GM19023 (cell line): ENCODE data around the gene MAN1C1.
"Not testable (repeated sequence)": the region's sequence is repeated elsewhere in the genome, so short reads cannot be mapped to it uniquely, and the experiment has no call there.

Experiments used
- ATAC-seq: cut with Tn5 transposase; IDR thresholded peaks from one replicate; pipeline ENCODE4 v1.9.1; 2021; ENCODE audit warnings: mild to moderate bottlenecking, moderate library complexity; ENCODE audit not compliant: unreplicated experiment

MAN1C1 gene

GRCh38 chr1:25581764-25582163, 34.8 kb upstream of the MAN1C1 start:
- ATAC-seq, result no peak

GRCh38 chr1:25583519-25584370, 32.8 kb upstream of the MAN1C1 start:
- ATAC-seq, result no peak

DNA sequence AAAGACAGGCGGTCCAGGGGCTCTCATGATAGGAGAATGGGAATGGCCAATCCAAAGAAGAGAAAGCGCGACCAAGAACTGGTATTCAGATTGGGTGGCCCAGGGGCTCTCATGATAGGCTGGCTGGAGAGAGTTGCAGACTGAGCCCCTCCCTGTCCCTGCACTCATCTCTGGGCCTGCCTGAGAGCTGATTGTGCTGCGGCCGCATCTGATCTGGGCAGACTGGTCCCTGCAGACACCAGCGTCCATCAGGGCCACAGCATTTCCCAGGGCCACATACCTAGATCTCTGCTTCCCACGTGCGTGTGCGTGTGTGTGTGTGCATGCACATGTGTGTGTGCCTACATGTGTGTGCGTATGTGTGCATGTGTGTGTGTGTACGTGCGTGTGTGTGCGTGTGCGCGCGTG, 30.4 kb upstream of the MAN1C1 start:
- ATAC-seq, result no peak

DNA sequence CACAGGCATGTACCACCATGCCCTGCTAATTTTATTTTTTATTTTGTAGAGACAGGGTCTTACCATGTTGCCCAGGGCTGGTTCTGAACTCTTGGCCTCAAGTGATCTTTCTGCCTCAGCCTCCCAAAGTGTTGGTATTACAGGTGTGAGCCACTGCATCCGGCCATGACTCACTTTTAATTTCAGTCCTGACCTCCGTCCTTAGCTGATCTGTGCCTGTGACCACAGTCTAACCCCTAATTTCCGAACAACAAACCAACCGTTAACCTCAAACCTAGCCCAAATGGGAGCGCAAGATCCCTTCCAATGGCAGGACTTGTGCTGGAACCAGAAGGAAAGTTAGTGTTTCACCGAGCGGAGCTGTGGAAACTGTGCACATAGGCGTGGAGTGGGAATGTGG, 29.3 kb upstream of the MAN1C1 start:
- ATAC-seq, result no peak

- ATAC-seq, result not testable (repeated sequence)
Observed at GRCh38 chr1:25588224-25588623, 28.4 kb upstream of the MAN1C1 start.

DNA sequence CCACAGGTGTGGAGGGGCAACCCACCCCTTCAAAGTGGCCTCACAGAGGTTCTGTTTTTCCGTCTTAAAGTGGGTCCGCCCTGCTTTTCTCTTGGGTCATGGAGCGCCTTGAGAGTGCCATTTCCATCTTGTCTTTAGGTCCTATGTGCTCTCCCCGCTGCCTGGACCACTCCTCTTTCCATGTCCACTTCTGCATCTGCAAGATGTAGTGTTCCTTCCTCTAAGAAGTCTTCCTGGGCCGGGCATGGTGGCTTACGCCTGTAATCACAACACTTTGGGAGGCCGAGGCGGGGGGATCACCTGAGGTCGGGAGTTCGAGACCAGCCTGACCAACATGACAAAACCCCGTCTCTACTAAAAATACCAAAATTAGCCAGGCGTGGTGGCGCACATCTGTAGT, 27.8 kb upstream of the MAN1C1 start:
- ATAC-seq, result not testable (repeated sequence)

DNA sequence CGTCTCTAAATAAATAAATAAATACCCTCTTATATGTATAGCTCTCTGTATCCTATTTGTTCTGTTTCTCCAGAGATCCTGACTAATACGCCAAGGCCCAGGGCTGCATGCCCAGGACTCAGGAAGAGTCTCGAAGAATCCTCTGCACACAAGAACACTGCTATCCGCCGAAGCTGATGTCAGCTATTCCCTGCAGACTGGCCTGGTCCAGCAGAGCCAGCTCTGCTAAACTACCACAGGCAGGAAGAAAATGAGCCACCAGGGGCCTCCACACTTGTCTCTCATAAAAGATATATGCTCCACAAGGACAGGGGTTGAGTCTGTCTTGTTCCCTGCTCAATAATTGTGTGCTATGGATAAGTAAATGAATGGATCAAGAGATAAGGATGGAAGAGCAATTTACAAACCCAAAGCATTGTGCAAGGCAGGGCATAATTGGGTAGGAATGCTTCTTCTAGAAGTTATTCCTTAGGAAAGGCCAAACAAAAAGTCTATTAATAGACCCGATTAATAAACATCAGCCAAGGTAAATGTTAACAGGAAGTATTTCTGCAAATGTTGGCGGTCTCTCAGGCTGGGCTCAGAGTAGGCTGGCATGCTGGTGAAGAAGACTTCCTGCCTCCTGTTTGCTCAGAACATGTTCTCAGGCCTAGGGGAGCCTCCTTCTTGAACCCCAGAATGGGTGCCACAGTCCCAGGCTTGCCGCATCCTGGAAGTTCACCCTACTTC, 26.3 kb upstream of the MAN1C1 start:
- ATAC-seq, result no peak

DNA sequence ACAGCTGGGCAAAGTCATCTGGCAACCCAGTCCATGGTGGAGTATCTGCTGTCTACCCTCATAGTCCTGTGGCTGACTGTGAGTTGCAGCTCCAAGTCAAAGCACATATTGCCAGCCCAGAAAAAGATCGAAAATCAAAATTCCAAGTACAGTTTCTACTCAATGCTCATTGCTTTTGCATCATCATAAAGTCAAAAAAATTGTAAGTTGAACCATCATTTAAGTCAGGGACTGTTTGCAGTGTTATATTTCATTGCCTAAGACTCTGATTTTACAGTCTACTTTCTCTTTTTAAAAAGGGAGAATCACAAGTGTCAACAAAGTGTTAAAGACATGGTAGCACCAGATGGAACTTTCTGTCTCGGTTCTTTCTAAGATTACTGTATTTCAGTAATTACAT, 22.7 kb upstream of the MAN1C1 start:
- no peak for ATAC-seq

DNA sequence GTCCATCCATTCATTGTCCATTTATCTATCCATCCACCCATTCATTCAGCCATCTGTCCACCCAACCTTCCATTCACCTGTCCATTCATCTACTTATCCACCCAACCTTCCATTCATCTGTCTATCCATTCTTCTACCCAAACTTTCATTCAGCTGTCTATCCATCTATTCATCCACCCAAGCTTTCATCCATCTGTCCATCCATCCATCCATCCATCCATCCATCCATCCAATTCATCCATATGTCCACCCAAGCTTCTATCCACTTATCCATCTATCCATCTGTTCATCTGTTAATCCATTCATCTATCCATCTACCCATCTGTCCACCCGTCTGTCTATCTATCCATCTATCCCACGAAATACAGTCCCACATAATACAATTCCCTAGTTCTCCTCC, 21.6 kb upstream of the MAN1C1 start:
- ATAC-seq, result no peak

DNA sequence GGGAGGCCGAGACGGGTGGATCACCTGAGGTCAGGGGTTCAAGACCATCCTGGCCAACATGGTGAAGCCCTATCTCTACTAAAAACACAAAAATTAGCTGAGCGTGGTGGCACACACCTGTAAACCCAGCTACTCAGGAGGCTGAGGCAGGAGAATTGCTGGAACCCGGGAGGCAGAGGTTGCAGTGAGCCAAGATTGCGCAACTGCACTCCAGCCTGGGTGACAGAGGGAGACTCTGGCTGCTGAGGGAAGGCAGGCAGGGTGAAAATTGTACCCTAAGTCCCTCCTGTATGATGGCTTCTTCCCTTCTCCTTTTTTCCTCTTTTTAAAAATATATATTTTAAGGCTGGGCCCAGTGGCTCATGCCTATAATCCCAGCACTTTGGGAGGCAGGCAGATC, 19.9 kb upstream of the MAN1C1 start:
- not testable (repeated sequence) for ATAC-seq

DNA sequence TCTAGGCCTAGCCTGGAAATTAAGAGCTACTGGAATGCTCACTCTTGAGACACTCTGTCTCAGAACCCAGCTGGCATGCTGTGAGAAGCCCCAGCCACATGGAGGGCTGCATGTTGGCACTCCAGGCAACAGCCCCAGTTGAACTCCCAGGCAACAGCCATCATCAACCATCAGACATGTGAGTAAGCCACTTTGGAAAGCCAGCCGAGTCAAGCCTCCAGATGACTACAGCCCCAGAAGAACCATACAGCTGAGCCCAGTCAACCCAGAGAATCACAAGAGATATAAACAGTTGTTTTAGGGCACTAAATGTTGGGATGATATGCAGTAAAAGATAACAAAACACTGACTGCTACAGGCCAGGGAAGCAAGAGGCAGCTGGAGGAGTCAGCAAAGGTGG, 17.7 kb upstream of the MAN1C1 start:
- ATAC-seq, result no peak

- no peak for ATAC-seq
Observed at GRCh38 chr1:25599969-25600610, 16.5 kb upstream of the MAN1C1 start.

DNA sequence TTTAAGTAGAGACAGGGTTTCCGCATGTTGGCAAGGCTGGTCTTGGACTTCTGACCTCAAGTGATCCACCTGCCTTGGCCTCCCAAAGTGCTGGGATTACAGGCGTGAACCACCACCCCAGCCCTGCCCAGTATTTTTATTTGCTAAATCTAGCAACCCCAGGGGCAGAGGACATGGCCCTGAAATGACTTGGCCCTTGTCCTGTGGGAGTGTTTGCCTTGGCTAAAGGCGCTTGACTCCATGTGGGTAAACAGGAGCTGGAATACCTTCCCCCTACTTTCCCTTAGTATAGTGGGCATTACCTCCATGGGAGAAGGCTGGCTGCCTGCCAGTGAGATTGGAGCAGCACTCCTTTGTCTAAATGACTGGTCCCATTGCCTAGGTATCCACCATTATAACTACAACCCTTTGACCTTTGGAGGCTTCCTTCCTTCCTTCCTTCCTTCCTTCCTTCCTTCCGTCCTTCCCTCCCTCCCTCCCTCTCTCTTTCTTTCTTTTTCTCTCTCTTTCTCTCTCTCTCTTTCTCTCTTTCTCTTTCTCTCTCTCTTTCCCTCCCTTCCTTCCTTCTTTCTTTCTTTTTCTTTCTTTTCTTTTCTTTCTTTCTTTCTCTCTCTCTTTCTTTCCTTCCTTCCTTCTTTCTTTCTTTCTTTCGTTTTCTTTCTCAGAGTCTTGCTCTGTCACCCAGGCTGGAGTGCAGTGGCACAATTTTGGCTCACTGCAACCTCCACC, 15.5 kb upstream of the MAN1C1 start:
- not testable (repeated sequence) for ATAC-seq

GRCh38 chr1:25603779-25604538, 12.6 kb upstream of the MAN1C1 start:
- not testable (repeated sequence) for ATAC-seq

DNA sequence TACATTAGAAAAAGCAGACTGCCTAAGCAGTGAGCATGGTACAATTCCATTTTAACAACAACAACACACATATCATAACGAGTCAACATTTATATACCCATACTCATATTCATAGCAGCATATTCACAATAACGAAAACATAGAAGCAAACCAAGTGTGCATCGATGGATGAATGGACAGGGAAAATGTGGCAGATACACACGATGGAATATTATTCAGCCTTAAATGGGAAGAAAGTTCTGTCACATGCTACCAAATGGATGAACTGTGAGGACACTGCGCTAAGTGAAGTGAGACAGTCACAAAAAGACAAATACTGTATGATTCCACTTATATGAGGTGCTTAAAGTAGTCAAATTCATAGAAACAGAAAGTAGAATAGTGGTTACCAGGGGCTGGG, 9.5 kb upstream of the MAN1C1 start:
- ATAC-seq, result no peak

DNA sequence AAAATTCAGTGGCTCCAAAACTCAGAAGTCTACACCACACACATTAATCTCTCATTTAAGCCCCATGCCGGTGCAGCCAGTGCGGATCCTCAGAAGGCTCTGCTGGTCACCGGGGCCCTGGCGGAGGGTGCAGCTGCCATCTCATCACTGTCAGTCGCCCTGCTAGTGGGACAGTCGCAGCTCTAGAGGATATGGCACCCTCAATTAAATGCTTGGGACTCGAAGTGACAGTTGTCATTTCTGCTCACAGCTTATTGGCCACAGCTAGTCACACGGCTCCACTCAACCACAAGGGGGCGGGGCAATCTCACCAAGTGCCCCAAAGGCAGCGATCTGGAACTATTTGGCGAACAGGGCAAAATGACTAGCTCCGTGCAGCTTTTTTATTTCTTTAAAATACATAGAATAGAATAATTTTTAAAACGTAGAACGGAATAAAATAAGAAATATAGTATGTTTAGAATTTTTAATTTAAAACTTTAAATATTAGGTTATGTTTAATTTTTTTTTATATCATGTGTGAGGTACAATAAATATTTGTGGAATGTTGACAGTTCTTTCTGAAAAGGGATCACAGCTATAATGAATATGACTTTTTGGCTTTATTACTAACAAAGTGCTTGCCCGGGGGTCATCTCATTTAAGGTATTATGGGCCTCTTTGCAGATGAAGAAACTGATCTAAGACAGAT, 8.0 kb upstream of the MAN1C1 start:
- no peak for ATAC-seq

DNA sequence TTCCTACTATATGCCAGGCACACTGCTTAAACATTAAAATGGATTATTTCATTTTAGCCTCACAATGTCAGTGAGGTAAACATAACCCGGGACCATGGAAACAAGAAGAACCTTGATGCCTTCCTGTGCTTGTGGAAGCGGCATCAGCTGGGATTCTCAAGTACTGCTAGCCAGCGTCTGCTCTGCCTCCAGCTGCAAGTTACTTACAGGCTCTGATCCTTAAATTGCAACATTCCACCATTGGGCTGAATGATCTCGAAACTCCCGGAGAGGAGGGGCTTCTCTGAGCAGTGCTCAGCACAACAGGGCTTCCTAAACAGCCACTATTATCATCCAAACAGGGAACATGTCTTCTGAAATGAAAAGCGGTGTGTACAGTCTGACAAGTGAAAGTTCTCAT, 6.7 kb upstream of the MAN1C1 start:
- no peak for ATAC-seq

DNA sequence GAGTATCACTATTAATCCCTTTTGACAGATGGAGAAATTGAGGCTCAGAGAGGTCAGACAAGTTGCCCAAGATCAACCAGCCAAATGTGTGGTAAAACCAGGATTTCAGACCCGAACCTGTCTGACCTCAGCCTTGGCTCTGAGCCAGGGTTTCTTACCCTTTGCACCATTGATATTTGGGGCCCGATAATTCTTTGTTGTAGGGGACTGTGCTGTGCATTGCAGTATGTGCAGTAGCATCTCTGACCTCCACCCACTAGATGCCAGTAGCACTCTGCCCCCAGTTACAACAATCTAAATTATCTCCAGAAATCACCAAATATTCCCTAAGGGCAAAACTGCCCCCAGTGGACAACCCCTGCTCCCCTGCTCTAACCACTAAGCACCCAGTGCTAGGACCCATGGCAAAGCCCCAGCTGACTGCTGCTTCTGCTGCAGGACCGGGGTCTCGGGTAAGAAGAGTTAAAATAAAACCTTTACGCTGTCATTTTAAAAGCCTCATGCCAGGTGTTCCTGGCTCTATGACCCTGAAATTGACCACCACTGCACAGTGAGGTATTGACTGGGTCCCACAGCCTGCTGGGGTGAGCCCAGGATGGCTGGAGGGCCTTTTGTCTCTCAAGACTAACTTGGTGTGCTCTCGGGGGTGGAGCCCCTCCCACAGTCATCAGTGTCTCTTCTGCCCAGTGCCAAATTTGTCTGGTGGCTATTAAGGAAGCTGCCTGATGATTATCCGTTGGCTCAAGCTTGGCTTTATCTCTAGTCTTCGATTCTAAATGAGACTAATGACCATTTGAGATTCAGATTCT, 5.6 kb upstream of the MAN1C1 start:
- no peak for ATAC-seq

- ATAC-seq, result no peak
Observed at GRCh38 chr1:25611843-25612242, 4.7 kb upstream of the MAN1C1 start.
